HG03558 (cell line): Measurements from ENCODE around the gene ITPRIP.

Experiments
- ATAC-seq: cut with Tn5 transposase; IDR thresholded peaks from one replicate; pipeline ENCODE4 v1.9.1; 2021; ENCODE audit warnings: moderate number of reproducible peaks; ENCODE audit not compliant: unreplicated experiment; ENCODE audit errors: extremely low read depth

ITPRIP gene

DNA sequence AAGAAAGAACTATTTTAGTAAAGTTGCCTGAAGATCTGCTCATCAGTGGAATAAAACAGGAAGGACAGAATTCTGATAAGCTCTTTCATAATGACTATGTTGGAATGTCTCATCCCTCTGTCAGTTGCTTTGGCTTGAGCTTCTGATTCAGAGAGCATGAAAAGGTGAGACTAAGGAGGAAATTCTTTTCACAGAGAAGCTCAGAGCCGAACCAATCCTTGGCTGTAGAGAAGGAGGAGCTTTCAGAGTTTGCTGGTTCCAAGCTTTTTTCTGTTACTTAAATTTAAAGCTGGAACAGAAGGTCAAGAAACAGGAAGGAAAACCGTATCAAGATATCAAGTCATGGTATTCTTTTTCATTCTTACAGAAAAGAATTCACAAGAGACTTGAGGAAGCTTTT is 45.3 kb downstream of the ITPRIP start:
- ATAC-seq, result no peak

DNA sequence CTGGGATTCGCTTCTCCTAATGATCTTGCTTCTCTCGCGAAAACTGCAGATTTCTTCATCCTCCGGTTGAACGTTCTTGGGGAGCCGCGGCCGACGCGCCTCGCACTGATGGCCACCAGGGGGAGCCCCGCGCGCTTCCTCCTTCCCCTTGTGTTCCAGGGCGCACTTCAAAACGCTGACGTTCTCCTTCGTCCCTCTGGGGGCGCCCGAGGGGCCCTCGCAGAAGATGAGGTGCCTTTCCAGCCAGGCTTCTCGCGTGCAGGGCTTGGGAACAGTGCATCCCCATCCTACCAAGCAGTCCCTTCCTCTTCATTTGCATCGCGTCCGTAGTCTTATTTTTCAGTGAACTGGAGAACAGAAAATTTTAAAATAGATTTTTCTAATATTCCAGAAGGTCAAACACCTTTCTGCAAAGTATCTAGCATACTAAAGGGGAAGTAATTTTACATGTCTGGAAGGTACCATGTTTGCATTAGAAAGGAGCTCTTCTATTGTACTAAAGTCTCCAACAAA is 46.8 kb downstream of the ITPRIP start:
- ATAC-seq, result peak; percentile 94

DNA sequence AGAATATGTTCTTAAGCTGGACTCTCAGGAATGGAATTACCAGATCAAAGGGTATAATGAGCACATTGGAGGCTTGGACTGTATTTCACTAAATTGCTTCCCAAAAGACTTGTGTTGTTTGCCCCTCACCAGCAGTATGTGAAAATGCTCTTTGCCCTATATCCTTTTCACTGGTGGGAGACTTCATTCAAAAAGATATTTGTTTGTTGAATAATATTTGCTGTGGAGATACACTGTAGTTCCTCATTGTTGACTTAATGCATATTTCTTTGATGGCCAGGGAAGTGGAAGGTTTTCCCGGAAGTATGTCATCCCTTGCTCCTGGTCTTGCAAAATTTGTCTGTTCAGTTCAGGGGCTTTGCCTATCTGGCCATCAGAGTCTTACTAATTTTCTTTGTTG is 49.9 kb downstream of the ITPRIP start:
- ATAC-seq, result no peak

DNA sequence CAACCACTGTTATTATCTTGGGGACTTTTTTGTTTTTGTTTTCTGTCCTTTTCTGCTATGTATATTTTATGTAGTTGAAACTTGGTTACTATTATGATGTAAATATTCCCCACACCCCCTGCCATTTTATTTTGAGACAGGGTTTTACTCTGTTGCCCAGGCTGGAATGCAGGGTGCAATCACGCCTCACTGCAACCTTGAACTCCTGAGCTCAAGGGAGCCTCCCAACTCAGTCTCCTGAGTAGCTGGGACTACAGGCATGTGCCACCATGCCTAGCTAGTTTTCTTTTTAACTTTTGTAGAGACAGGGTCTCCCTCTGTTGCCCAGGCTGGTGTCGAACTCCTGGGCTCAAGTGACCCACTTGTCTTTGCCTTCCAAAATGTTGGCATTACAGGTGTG is 51.3 kb downstream of the ITPRIP start:
- no peak for ATAC-seq

DNA sequence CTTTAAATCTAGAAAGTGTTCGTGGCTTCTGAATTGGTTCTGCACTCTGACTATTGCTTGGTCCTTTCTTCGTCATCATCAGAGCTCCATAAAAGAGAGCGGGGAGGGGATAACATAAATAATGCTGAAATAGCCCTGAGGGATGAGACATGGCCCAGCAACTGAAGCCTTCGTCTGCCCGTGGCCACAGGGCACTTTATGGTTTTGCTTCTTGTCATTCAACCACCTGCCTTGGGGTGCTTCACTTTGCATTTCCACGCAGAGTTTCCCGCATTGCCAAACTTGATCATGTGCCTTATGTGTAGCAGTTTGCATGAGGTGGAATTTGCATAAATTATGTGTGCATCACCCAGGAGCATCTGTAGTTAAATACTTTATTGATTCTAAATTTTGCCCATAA is 53.4 kb downstream of the ITPRIP start:
- no peak for ATAC-seq

DNA sequence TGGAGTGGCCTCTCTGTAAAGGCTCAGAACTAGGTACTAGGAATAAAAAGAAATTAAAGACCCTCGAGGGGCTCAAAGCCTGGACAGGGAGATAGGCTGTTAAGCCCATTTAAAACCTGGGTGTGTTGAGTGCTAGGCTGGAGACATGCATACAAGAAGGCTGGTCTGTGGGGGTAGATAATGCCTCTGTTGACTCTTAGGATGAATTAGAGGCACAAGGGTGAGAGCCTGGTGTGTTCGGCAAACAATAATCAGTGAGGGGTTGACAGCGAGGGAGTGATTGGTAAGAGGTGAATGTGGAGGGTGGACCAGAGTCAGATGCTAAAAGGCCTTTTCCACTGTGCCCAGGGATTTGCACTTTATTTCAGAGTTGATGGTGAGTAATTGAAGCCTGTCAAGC is 56.6 kb downstream of the ITPRIP start:
- no peak for ATAC-seq

DNA sequence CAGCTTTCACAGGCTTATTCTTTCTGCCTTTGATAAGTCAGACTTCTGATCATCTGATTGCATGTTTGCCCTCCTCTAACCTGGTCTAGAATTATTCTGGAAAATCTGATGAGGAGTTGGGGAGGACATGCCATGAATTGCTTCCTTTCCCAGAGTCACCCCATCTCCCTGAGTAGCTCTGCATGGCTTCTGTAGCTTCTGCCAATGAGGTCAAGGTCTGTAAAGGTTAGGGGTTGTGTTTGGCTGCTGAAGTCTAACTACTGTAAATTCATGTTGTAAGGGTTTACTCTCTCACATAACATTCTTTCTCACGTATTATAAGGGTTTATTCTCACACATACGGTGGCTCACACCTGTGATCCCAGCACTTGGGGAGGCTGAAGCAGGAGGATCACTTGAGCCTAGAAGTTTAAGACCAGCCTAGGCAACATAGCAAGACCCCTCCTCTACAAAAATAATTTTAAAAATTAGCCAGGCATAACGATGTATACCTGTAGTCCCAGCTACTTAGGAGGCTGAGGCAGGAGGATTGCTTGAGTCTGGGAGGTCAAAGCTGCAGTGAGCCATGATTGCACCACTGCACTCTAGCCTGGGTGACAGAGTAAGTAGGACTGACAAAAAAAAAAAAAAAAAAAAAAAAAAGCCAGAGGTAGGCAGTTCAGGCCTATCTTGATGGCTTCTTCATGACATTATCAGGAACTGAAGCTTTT is 58.6 kb downstream of the ITPRIP start:
- no peak for ATAC-seq

DNA sequence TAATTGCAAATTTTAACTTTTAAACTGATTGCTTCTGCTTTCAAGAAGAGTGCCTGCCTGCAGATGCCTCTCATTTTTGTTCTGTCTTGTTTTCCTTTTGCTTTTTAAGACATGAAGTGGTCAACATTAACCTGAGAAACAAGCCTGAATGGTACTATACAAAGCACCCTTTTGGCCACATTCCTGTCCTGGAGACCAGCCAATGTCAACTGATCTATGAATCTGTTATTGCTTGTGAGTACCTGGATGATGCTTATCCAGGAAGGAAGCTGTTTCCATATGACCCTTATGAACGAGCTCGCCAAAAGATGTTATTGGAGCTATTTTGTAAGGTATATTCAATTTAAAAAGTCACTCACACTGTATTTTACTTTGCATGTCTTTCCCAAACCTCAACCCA is 60.5 kb downstream of the ITPRIP start:
- ATAC-seq, result no peak

DNA sequence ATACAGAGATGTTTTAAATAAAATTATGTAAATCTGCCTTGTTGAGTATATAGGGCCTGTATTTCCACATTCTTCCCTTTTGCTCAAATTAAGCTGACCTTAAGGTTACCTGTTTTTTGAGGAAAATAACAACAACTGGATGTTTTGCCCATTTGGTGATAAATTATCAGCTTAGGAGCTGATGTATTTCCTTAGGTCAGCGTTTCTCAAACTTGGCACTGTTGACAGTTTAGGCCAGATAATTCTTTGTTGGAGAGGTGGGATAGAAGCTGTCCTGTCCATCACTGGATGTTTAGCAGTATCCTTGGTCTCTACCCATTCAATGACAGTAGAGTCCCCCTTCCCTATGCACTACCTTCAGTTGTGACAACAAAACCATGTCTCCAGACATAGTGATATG is 62.1 kb downstream of the ITPRIP start:
- no peak for ATAC-seq

DNA sequence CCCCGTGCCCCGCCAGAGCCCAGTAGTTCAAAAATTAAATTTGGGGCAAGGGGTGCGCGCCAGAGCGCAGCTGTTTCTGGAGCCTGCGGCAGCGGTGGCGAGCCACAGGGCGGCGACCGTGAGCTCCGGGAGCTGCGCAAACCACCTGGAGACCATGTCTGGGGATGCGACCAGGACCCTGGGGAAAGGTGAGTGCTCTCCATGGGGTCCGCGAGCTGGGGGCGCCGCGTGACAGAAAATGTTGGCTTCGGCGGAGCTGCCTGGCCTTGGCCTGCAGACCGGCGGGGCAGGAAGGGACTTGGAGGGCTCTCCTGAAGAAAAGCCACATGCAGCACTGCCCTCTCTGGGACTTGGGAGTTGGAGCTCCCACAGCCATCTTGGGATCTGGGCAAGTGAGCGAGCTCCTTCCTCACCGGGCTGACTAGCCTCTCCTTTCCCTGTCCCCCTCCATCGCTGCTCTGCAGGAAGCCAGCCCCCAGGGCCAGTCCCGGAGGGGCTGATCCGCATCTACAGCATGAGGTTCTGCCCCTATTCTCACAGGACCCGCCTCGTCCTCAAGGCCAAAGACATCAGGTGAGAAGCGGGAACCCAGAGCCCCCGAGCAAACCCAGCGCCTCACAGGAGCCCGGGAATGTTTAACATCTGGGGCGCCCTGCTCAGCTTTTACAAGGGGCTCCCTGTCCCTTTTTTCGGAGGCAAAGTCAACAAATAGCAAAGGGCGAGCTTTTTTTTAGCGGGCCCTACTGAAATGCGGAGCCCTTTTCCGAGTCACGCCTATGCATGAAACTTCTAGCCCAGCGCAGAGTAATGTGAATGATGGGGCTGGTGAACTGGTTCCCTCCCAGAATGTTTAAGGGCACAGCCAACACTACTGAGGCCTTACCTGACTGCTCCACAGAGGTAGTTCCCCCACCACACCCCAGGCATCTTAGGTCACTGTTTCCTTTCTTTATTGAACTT is 63.2 kb downstream of the ITPRIP start:
- ATAC-seq, result no peak

DNA sequence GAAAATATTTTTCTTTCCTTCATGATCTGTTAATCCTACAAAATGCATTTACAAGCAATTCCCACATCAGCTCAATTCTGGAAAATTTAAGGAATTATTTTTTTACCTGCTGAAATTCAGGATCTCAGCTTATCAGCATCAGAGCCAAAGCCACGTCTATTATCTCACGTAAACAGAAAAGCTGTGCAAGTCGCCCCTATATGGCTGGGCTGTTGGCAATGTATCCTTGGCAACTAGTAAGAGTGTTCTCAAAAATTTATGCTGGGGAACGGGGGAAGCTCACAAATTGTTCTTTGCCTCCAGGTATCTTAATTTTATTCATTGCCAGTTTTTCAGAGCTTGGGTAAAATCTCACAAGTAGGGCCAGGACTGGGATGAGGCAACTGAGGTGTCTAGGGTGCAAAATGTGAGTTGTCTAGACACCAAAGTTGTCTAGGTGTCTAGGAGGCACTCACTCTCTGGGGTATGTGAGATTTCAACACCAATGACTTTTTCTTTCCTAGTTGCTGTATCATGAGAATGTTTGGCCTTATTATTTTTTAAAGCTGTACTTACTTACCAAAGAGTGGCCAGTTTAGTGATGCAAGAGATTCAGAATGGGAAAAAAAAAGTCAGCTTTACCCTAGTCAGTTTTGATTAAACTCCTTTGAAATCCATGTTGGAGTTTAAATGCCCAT is 64.2 kb downstream of the ITPRIP start:
- no peak for ATAC-seq

DNA sequence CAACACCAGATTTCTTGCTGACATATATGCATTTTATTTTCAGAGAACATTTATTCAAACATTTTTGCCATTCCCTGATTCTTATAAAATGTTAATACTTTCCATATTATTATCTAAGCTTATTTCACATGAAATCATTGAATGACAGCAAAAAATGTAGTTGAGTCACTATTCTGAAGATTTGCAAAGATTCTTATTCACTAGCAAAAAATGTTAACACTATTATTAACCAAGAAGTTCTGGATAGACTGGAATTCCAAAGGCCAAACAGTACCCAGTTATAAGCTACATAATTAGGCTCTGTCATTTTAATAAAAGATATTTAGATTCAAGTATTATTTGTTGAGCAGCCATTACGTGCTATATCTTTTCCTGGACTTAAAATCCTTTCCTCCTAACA is 65.0 kb downstream of the ITPRIP start:
- ATAC-seq, result no peak

DNA sequence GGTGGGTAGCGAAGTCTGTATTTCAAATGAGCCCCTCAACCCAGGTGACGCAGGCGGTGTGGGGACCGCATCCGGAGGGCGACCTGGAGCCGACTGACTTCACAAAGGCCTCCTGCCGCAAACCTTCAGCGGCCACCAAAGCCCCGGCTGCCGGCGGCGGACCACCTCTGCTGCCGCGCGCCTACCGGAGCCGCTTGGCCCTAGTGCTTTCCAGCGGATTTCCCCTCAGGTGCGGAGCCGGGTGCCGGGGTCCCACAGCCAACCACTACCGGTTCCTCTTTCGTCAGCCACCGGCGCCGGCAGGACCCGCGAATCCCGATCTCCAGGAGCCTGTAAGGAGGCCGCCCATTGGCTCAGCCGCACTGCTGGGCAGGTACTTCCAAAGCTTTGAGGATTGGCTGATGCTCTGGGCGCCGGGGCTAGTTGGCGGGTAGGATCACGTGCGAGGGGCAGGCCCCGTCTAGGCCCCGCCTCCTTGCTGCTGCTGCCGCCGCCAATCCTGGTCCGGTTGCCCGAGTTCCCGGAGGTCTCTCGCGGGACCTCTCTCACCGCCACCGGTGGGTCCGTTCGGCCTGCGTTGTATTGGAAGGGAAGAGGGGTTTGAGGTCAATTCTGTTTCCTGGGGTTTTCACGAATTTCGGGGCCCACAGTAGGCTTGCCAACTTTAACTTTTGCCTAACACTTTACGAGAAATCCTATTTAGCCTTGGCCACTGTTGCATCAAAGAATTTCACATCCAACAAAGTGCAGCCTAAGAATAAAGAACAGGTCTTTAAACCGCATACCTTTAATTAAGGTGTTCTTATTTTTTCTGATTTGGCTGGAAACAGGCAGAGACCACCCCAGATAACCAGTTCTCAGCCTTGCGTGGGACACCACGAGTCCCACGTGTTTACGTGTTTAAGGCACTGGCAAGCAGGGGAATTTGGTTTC is 69.3 kb downstream of the ITPRIP start, which contains the start of gene GSTO2:
GSTO2 (plus strand) TSS at position 472 of the 933 bp plus-strand sequence. CDS start 5,732 bp downstream, outside the sequence.
- peak; percentile 99 for ATAC-seq

DNA sequence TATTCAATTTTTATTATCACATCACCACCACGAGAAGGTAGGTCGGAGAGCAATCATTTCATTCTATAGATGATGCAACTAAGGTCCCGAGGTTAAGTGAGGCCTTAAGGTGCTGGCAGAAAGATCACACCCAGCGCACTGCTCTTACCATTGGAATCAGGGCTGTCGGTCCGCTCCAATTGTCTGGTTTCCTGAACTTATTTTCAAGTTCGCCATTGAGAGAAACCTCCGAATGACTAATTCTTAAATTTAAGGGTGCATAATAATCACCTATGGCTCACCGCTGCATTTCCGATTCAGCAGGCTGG is 69.9 kb downstream of the ITPRIP start:
- no peak for ATAC-seq

DNA sequence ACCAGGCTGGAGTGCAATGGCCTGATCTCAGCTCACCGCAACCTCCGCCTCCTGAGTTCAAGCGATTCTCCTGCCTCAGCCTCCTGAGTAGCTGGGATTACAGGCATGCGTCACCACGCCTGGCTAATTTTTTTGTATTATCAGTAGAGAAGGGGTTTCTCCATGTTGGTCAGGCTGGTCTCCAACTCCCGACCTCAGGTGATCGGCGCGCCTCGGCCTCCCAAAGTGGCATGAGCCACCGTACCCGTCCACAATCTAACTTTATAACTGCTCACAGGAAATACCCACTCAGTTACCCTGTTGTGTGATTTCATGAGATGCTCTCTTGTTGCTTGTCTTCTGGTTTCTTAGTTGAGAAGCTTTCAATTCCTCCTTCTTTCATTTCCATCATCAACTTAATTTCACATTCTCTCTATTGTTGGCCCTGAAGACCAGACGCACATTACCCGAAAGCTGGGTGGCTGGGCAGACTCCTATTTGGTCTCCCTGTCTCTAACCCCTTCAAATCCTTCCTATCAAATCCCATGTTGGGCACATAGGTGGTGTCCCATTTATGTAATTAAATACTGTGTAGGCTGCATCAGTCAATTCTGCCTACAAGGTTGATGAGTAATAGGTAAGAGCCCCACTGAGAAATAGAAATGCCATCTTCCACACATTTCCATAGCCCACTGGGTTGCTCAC is 70.4 kb downstream of the ITPRIP start:
- no peak for ATAC-seq

DNA sequence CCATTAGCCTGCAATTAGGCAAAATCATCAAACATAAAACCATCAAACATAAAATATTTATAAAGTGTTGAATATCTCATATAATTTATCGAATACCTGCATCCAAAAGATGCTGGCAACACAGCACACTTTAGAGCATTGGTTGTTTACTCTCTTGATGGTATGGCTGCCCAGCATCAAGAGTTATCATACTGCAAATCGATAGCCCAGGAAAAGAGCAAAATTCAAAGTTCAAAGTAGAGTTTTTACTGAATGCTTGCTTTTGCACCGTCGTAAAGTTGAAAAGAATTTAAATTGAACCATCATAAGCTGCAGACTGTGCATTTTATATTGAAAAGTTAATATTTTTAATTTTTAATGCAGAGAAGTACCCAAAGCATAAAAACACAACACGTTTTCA is 73.5 kb downstream of the ITPRIP start:
- no peak for ATAC-seq

DNA sequence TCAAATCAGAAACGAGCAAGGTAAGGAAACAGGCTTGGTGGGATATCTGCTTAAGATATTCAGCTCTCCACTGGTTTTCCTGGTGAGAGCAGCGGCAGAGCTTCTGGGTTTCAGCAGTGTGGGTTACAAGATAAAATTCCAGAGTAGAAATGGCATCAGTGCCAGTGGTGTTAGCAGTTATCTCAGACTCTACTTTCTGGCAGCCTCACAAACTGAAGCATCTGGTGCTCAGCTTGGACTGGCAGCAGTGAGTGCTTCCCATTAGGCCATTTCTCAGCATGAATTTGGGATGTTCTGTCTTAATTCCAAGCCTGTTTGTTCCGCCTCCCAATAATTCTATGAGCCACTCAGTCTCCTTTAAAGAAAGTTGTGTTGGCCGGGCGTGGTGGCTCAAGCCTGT is 76.2 kb downstream of the ITPRIP start:
- no peak for ATAC-seq

DNA sequence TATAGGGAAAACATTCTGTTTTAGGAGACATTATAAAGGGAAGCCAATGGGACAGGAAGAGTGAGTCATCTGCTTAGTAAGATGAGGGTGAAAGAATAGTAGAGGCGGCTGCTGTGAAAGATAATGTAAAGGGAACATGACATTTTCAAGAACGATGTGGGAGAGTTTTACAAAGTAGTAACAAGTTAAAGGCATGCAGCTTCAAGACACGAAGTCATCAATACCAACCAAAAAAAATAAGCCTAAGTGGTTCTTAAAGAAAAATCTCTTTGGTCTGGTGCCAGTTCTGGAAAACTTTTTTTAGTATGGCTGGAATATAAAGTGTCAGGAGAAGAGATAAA is 77.5 kb downstream of the ITPRIP start:
- no peak for ATAC-seq

DNA sequence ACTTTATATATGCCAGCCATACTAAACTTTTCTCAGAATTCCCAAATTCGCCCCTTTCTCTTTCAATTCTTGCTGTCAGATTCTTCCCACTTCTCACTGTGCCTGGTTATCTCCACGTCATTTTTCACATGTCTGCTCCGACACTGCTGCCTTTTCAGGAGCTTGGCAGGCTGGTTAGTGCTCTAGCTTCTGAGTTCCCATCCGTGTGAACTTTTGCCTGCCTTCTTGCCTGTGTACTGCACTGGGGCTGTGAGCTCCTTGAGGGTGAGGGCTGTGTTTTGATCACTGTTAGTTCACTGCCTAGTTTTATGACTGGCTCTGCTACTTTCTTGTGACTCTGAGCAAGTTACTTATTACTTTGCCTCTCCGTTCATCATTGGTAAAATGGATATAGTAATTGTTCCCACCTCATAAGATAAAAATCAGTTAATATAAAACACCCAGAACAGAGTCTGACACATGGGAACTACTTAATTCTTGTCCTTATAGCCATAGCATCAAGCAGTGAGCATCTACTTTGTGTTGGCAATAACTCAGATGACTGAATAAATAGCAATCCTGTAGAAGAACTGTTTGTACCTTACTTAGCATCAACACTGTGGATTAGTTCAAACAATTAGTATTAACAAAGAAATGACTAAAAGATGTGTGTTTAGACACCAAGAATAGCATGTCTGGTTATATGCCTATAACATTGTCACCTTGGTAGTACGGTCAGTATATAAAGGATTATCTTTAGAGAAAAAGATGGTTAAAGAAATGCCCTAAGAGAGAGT is 78.1 kb downstream of the ITPRIP start:
- no peak for ATAC-seq
